ENCODE results near the gene RSPH6A. TPM values are rescaled to one million over a fixed set of nuclear protein-coding genes. Genes with fewer than 3 reads are reported as not detected.

RSPH6A gene
- total and polyA plus RNA-seq, 2 of the 13 experiments (the other 11 are each of a cell fraction or from before 2014, with no cell fraction given), result 0.07 TPM; not detected in 1

DNA sequence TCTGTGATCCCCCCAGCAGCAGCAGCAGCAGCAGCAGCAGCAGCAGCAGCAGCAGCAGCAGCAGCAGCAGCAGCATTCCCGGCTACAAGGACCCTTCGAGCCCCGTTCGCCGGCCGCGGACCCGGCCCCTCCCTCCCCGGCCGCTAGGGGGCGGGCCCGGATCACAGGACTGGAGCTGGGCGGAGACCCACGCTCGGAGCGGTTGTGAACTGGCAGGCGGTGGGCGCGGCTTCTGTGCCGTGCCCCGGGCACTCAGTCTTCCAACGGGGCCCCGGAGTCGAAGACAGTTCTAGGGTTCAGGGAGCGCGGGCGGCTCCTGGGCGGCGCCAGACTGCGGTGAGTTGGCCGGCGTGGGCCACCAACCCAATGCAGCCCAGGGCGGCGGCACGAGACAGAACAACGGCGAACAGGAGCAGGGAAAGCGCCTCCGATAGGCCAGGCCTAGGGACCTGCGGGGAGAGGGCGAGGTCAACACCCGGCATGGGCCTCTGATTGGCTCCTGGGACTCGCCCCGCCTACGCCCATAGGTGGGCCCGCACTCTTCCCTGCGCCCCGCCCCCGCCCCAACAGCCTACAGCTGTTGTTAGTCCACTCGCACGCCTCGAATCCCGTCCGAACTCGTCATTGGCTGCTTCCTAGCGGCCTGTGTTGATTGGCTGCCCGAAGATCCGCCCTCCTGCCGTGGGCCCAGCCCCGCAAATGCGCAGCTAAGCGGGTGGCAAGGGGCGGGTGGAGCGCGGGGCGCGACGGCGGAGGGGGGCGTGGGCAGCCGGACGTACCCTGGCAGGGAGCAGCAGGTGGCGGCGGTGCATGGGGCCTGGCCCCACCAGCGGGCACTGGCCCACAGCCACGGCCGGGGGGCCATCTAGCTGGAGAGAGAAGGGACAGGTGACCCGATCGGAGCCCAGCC is 44.7 kb downstream of the RSPH6A start (continued):
- peak; percentile 86 for TF ChIP-seq SP4 (CRISPR knock-in tag; IDR thresholded peaks at IDR 0.05)
- TF ChIP-seq ZNF607 (CRISPR knock-in tag; IDR thresholded peaks at IDR 0.05; ENCODE audit: borderline replicate concordance), result peak; percentile 75; the same call in 1 of the 2 replicates
- TF ChIP-seq ZNF782 (CRISPR knock-in tag; IDR thresholded peaks at IDR 0.05; ENCODE audit: borderline replicate concordance), result peak; percentile 92
- no peak for TF ChIP-seq BCLAF1 (IDR thresholded peaks at IDR 0.05)
- 0 out of 2 replicates have a peak, but pooled peaks have one; percentile 66 for TF ChIP-seq ZNF138 (CRISPR knock-in tag; IDR thresholded peaks at IDR 0.05; ENCODE audit: low read depth)
- no peak for TF ChIP-seq ZNF570 (CRISPR knock-in tag; IDR thresholded peaks at IDR 0.05; ENCODE audit: borderline replicate concordance)
- TF ChIP-seq THAP9 (CRISPR knock-in tag; IDR thresholded peaks at IDR 0.05; ENCODE audit: borderline replicate concordance), result peak; percentile 73; the same call in 1 of the 2 replicates
- TF ChIP-seq ZNF12 (CRISPR knock-in tag; IDR thresholded peaks at IDR 0.05), result 0 out of 2 replicates have a peak, but pooled peaks have one; percentile 41
- TF ChIP-seq ZNF543 (CRISPR knock-in tag; IDR thresholded peaks at IDR 0.05), result no peak
- TF ChIP-seq, protein P1, sequence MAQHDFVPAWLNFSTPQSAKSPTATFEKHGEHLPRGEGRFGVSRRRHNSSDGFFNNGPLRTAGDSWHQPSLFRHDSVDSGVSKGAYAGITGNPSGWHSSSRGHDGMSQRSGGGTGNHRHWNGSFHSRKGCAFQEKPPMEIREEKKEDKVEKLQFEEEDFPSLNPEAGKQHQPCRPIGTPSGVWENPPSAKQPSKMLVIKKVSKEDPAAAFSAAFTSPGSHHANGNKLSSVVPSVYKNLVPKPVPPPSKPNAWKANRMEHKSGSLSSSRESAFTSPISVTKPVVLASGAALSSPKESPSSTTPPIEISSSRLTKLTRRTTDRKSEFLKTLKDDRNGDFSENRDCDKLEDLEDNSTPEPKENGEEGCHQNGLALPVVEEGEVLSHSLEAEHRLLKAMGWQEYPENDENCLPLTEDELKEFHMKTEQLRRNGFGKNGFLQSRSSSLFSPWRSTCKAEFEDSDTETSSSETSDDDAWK (CRISPR knock-in tag; IDR thresholded peaks at IDR 0.05), result no peak
- TF ChIP-seq EEA1 (CRISPR knock-in tag; IDR thresholded peaks at IDR 0.05; ENCODE audit: borderline replicate concordance), result no peak
- no peak for TF ChIP-seq ZNF720 (CRISPR knock-in tag; IDR thresholded peaks at IDR 0.05)
- TF ChIP-seq HMGXB3 (CRISPR knock-in tag; IDR thresholded peaks at IDR 0.05; ENCODE audit: borderline replicate concordance), result 0 out of 2 replicates have a peak, but pooled peaks have one; percentile 79
- no peak for TF ChIP-seq CHD2 (IDR thresholded peaks at IDR 0.05; ENCODE audit: low read depth, low read length)
- peak; percentile 69; the same call in 1 of the 2 replicates for TF ChIP-seq ZSCAN31 (CRISPR knock-in tag; IDR thresholded peaks at IDR 0.05; ENCODE audit: low read depth)
- peak; percentile 87; the same call in 1 of the 2 replicates for TF ChIP-seq TSC22D2 (CRISPR knock-in tag; IDR thresholded peaks at IDR 0.05; ENCODE audit: borderline replicate concordance)

Measured in HepG2 (cell line).